ENCODE data around the gene AIDA. TPM values are rescaled to one million over a fixed set of nuclear protein-coding genes. Genes with fewer than 3 reads are reported as not detected.

The AIDA gene
- total RNA-seq, 1 experiment from 2014 or later = 92.8 TPM

GRCh38 chr1:222627232-222627631 lies 85.1 kb downstream of the AIDA start:
- Mint-ChIP-seq H3K27me3 (ENCODE audit: low read depth) (no peaks in the 10 kb centered on the region), H3K4me1 (no peaks in the 10 kb centered on the region), H3K36me3 (ENCODE audit: insufficient read depth in 1 of 3, low read depth in 3 of 3) (peaks cover 35 to 75% (median 66%) of the 10 kb centered on the region in 3 experiments; a peak in 6 of 7 replicates), H3K4me3 (no peak overlapping the region), H3K27ac (no peak overlapping the region), H3K9me3 (no peaks in the 10 kb centered on the region)
- Histone ChIP-seq H4K8ac (replicated peaks; ENCODE audit: insufficient read length, low read depth, low read length) (no peak overlapping the region), H3K23me2 (ENCODE audit: insufficient read length, low read depth, low read length, poor library complexity, severe bottlenecking) (no peaks in the 10 kb centered on the region), H2BK120ac (ENCODE audit: low read depth, low read length, poor library complexity, severe bottlenecking) (no peak overlapping the region), H3K79me2 (ENCODE audit: insufficient read depth, low read length) (no peaks in the 10 kb centered on the region), H2BK15ac (ENCODE audit: low read depth, low read length) (no peak overlapping the region), H3K79me1 (ENCODE audit: insufficient read depth, low read depth, low read length, poor library complexity, severe bottlenecking) (no peaks in the 10 kb centered on the region), H2BK12ac (ENCODE audit: insufficient read length, low read depth, low read length) (no peak overlapping the region), H4K20me1 (ENCODE audit: control insufficient read depth, insufficient read depth, insufficient read length) (no peaks in the 10 kb centered on the region), H2BK20ac (ENCODE audit: low read depth, low read length, poor library complexity, severe bottlenecking) (no peak overlapping the region), H2AK5ac (ENCODE audit: insufficient read length, low read length) (no peak overlapping the region), H3K4me1 (ENCODE audit: insufficient read depth, low read length) (no peaks in the 10 kb centered on the region), H4K5ac (ENCODE audit: insufficient read length, low read depth, low read length) (no peak overlapping the region), H3K23ac (ENCODE audit: insufficient read length, low read depth, low read length) (no peak overlapping the region), H3K18ac (ENCODE audit: insufficient read length, low read depth, low read length) (no peak overlapping the region), H3K4ac (ENCODE audit: low read depth, low read length) (no peak overlapping the region), H3K56ac (ENCODE audit: insufficient read length, low read depth, low read length) (no peak overlapping the region), H3K4me2 (ENCODE audit: insufficient read depth, insufficient read length, low read length) (no peak overlapping the region), H4K91ac (ENCODE audit: insufficient read length, low read depth, low read length) (no peak overlapping the region), H3T11ph (ENCODE audit: low read length) (no peak overlapping the region), H3K27ac (ENCODE audit: insufficient read length, low read depth, low read length) (no peak overlapping the region), H3K14ac (ENCODE audit: insufficient read depth, low read length) (no peak overlapping the region), H2AFZ (ENCODE audit: low read length) (no peak overlapping the region), H2BK5ac (ENCODE audit: insufficient read length, low read length) (no peak overlapping the region), H3K27me3 (ENCODE audit: insufficient read depth, low read length) (no peaks in the 10 kb centered on the region), H3K9ac (ENCODE audit: extremely low read depth, insufficient read length, low read length) (no peak overlapping the region), H3K9me3 (ENCODE audit: control insufficient read depth, low read depth, low read length) (no peaks in the 10 kb centered on the region)
- no peak for DNase-seq
- TF ChIP-seq CTCF (conservative IDR thresholded peaks at IDR 0.05) = no peak
- 100% methylated on average over 1 of the region's 6 CpGs for WGBS (ENCODE audit: extremely low coverage, insufficient read length, low lambda C conversion rate)

Measured in H9 (cell line).